Measurements from ENCODE around the gene THSD7A.

DNA sequence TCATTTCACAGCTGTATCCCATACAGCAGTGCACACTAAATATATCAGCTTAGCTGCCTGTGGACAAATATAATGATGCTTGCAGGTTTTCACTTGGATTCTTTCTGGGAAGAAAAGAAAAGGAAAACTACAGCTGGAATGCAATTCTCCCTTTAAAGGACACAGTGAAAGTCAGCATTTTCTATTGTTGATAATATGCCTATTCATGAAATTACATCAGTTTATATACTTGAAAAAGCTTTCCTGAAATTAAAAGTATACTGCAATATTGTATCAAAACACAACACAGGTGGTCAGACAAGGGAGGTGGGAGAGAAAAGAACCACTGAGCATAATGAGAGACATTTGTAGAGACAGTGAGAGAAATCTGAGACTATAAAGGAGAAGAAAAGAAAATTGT, 20.3 kb downstream of the THSD7A start:
- TF ChIP-seq, protein P1, sequence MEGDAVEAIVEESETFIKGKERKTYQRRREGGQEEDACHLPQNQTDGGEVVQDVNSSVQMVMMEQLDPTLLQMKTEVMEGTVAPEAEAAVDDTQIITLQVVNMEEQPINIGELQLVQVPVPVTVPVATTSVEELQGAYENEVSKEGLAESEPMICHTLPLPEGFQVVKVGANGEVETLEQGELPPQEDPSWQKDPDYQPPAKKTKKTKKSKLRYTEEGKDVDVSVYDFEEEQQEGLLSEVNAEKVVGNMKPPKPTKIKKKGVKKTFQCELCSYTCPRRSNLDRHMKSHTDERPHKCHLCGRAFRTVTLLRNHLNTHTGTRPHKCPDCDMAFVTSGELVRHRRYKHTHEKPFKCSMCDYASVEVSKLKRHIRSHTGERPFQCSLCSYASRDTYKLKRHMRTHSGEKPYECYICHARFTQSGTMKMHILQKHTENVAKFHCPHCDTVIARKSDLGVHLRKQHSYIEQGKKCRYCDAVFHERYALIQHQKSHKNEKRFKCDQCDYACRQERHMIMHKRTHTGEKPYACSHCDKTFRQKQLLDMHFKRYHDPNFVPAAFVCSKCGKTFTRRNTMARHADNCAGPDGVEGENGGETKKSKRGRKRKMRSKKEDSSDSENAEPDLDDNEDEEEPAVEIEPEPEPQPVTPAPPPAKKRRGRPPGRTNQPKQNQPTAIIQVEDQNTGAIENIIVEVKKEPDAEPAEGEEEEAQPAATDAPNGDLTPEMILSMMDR (conservative IDR thresholded peaks at IDR 0.05) = no peak
- TF ChIP-seq EZH2 (IDR thresholded peaks at IDR 0.05; ENCODE audit: low read depth) = no peak
